ENCODE results near the gene CTAGE8. TPM values are rescaled to one million over a fixed set of nuclear protein-coding genes. Genes with fewer than 3 reads are reported as not detected.
"Not testable (repeated sequence)": the region's sequence is repeated elsewhere in the genome, so short reads cannot be mapped to it uniquely, and the experiment has no call there.

CTAGE8 gene, protein sequence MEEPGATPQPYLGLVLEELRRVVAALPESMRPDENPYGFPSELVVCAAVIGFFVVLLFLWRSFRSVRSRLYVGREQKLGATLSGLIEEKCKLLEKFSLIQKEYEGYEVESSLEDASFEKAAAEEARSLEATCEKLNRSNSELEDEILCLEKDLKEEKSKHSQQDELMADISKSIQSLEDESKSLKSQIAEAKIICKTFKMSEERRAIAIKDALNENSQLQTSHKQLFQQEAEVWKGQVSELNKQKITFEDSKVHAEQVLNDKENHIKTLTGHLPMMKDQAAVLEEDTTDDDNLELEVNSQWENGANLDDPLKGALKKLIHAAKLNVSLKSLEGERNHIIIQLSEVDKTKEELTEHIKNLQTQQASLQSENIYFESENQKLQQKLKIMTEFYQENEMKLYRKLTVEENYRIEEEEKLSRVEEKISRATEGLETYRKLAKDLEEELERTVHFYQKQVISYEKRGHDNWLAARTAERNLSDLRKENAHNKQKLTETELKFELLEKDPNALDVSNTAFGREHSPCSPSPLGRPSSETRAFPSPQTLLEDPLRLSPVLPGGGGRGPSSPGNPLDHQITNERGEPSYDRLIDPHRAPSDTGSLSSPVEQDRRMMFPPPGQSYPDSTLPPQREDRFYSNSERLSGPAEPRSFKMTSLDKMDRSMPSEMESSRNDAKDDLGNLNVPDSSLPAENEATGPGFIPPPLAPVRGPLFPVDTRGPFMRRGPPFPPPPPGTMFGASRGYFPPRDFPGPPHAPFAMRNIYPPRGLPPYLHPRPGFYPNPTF
- under 1 TPM; 0.14 to 0.53 (median 0.29) TPM for total RNA-seq

DNA sequence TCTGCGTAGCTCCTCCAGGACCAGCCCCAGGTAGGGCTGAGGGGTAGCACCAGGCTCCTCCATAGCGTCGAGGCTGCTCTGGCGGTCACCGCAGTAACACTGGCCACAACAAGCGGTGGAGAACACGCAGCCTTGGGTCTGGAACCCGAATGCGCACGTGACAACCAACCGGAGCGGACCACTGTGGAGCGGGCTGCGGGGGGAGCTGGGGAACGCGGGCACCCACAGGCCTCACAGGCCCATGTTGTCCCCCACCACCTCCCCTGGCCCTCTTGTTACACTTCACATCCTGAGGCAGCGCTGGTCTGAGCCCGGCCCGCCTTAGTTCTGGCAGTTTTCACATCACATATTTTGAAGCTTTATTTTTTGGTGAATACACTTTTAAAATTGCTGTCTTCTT lies at the start of gene CTAGE8:
TSS of gene CTAGE8 (minus strand) at position 101 of the 400 bp plus-strand sequence. CDS start at position 63, 38 bp downstream.
- not testable (repeated sequence) for DNase-seq; H3K9me3 Mint-ChIP-seq; ATAC-seq; H3K27me3 Mint-ChIP-seq (ENCODE audit: low read depth); H3K36me3 Mint-ChIP-seq (ENCODE audit: insufficient read depth); H3K4me1 Mint-ChIP-seq (ENCODE audit: low read depth); H3K4me3 Mint-ChIP-seq

DNA sequence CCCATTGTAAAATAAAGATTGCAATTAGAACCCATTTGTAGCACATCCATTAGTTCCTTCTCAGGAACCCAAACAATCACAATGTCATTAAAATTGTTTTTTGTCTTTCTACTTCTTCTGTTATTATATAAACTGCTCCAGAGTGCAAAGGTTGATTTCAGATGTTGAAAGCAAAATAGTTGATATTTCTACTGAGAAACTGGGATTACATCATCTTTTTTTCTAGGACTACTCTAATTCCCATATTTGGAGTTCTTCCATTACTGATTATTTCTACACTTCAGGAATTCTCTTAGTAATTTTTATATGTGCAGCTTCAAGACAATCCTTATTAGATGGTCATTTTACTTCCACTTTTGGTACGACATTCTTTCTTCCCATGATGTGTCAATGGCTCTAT lies 48.4 kb upstream of the CTAGE8 start:
- not testable (repeated sequence) for H3K27me3 Mint-ChIP-seq (ENCODE audit: low read depth)

DNA sequence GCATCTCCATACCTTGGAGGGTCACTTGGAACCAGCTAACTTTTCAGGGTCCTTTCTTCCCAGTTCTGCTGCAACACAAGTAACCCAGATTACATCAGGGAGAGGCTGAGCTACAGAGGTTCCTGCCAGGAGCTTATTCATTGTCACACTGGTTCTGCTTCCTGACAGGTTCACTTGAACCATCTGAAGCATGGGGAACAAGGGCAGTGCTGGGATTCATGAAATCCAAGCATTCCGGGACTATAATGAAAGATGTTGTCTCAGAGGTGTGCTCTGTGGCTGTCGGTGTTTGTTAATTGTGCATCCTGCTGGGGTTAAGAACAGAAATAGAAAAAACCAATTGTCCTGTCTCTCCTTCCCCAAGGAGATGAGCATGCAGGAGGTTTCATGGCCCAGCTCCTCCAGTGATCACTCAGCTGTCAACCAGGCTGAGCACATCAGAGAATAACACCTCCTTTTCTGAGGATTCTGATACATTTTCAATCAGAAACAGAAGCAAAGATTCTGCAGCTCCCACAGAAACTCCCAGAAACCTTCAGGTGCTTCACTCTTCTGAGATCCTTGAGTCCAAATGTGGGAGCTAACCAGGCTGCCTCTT lies 42.9 kb upstream of the CTAGE8 start, which contains the start of gene OR2A1:
TSS of gene OR2A1 (plus strand) at position 548 of the 598 bp plus-strand sequence. CDS start 5,706 bp downstream, outside the sequence.
- H3K9me3 Mint-ChIP-seq; H3K27me3 Mint-ChIP-seq (ENCODE audit: low read depth); ATAC-seq; H3K36me3 Mint-ChIP-seq (ENCODE audit: insufficient read depth); H3K4me1 Mint-ChIP-seq (ENCODE audit: low read depth); DNase-seq; H3K4me3 Mint-ChIP-seq: not testable (repeated sequence)

More for the DNA sequence above, 48.4 kb upstream of the CTAGE8 start:
- not testable (repeated sequence) for ATAC-seq; H3K4me3 Mint-ChIP-seq; DNase-seq; H3K4me1 Mint-ChIP-seq (ENCODE audit: low read depth); H3K9me3 Mint-ChIP-seq; H3K36me3 Mint-ChIP-seq (ENCODE audit: insufficient read depth)

DNA sequence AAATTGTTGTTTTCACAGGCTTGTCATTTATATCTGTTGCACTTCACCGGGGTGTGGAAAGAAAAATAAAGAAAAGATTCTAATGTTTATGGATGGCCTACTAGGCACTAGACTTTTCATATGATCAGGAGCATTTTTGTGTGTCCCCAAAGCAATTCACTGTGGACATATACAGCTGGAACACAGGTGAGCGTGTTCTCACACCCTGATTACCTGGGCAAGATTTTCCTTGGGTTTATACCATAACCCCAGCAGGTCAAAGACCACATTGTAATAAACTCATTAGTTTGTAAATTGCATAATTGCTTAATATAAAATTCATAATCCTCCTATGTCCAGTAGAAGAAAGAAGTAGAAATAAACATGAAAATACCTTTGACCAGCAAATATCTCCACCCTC lies 42.1 kb upstream of the CTAGE8 start:
- ATAC-seq; DNase-seq; H3K36me3 Mint-ChIP-seq (ENCODE audit: insufficient read depth); H3K4me1 Mint-ChIP-seq (ENCODE audit: low read depth); H3K9me3 Mint-ChIP-seq; H3K4me3 Mint-ChIP-seq; H3K27me3 Mint-ChIP-seq (ENCODE audit: low read depth): not testable (repeated sequence)

DNA sequence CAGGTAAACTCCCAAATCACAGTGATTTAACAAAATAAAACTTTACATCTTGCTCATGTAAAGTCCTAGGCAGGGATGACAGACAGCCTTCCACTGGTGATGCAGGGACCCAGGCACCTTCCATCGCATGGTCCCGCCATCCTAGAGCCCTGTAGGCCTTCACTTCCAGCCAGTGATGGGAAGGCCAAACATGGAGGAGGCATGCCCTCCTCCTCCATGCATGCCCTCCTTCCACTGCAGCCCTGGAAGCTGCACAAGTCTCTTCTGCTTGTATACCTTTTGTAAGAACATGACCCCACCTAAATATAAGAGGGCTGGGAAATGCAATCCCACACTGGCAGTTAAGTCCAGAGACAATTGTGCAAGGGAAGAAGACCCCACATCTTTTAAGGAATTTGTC lies 40.6 kb upstream of the CTAGE8 start:
- not testable (repeated sequence) for DNase-seq; ATAC-seq; H3K4me3 Mint-ChIP-seq; H3K4me1 Mint-ChIP-seq (ENCODE audit: low read depth); H3K36me3 Mint-ChIP-seq (ENCODE audit: insufficient read depth); H3K9me3 Mint-ChIP-seq; H3K27me3 Mint-ChIP-seq (ENCODE audit: low read depth)

DNA sequence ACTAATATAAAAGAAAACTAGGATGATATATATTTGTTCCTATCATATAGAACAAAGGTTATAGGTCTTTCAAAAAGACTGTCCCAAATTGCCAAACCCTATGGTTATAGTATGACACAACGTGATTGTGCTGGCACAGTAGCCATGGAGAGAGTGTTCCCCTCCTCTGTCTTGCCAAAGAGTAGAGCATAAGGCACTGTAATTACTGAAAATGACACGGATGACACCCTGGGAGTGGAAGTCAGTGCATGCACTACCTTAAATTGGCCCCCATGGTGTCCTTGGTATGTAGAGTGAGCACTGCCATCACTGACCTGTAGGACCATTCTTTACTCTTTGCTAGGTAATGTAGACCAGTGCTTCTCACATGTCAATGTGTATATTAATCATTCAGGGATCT lies 36.1 kb upstream of the CTAGE8 start:
- H3K36me3 Mint-ChIP-seq (ENCODE audit: insufficient read depth); H3K27me3 Mint-ChIP-seq (ENCODE audit: low read depth); H3K9me3 Mint-ChIP-seq; DNase-seq; H3K4me1 Mint-ChIP-seq (ENCODE audit: low read depth); ATAC-seq; H3K4me3 Mint-ChIP-seq: not testable (repeated sequence)

DNA sequence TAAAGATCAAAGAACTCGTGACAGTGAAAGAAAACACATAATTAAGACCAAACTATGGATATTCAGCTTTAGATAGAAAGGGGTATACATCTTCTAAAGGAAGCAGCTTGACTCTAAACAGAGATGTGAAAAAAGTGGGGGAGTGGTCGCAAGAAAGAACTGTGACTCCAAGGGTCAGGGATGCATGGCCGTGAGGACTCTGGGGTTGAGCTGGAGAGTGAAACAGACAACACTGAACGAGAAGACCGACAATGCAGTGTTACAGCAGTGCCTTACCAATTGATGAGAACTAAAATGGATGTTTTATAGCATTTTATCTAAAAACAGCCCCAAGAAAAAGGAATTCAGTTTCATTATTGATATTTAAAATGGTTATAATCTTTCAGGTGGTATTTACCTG lies 34.5 kb upstream of the CTAGE8 start:
- H3K36me3 Mint-ChIP-seq (ENCODE audit: insufficient read depth); H3K27me3 Mint-ChIP-seq (ENCODE audit: low read depth); DNase-seq; ATAC-seq; H3K9me3 Mint-ChIP-seq; H3K4me1 Mint-ChIP-seq (ENCODE audit: low read depth); H3K4me3 Mint-ChIP-seq: not testable (repeated sequence)

DNA sequence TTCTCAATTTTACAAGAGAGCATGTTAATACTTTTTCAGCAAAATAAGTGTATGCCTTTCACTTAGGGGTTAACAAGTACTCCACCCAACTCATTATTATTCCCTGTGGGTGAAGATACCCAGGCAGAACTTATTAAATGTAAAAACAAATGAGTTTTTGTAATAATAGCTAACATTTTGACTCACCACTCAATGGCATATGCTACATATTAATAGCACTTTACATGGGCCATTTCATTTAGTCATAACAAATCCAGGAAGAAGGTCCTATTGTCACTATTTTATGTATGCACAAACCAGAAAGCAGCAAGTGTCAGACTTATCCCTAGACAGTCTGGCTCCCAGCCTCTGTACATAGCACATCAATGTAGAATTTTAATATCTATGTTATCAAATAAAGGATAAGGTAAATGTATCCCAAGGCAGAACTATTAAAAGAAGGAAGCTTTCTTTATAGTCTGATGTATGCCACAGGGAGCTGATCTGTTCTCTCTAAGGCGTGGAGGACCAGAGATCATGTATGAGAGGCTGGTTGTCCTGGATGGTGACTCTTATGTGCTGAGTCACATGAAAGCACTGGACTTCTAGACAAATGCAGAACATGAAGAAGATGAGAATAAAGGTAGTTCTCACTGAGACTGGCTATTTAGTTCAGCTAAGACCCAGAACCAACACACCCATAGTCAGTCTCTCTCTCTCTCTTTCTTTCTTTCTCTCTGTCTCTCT lies 33.7 kb upstream of the CTAGE8 start:
- H3K9me3 Mint-ChIP-seq; H3K4me3 Mint-ChIP-seq; H3K4me1 Mint-ChIP-seq (ENCODE audit: low read depth); DNase-seq; H3K27me3 Mint-ChIP-seq (ENCODE audit: low read depth); ATAC-seq; H3K36me3 Mint-ChIP-seq (ENCODE audit: insufficient read depth): not testable (repeated sequence)

DNA sequence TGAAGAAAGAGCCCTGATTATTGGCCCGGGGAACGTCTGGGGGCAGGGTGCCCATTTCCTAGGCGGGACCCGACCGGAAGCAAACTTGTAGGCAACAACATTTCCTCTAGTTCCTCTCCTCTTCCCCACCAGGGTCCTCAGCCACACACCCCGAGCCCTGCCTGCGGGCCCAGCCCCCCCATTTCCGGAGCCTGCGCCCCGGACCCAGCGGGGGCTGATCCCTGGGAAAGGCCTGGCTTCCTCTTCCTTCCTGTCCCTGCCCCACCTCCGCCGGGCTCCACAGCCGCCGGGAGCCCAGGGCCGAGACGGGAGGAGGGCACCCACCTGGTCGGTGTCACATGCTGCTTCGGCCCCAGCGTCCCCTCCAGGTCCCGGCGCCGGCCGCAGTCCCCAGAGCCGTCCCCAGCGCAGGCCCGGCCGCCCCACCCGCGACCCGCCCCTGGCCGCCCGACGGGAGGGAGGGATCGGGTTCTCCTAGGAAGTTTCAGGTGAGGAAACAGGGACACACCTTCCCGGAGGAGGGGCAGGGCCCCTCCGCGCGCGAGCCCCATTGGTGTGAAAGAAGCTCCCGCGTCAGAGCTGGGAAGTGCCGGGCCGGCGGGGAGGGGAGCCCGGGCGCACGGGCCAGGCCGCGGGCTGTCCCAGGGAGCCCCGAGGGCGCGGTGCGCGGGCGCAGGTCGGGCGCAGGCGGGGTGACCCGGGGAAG lies 24.9 kb upstream of the CTAGE8 start:
- not testable (repeated sequence) for DNase-seq; H3K36me3 Mint-ChIP-seq (ENCODE audit: insufficient read depth); H3K27me3 Mint-ChIP-seq (ENCODE audit: low read depth); H3K4me1 Mint-ChIP-seq (ENCODE audit: low read depth); H3K9me3 Mint-ChIP-seq; H3K4me3 Mint-ChIP-seq
- ATAC-seq = peak; percentile 83 to 87

DNA sequence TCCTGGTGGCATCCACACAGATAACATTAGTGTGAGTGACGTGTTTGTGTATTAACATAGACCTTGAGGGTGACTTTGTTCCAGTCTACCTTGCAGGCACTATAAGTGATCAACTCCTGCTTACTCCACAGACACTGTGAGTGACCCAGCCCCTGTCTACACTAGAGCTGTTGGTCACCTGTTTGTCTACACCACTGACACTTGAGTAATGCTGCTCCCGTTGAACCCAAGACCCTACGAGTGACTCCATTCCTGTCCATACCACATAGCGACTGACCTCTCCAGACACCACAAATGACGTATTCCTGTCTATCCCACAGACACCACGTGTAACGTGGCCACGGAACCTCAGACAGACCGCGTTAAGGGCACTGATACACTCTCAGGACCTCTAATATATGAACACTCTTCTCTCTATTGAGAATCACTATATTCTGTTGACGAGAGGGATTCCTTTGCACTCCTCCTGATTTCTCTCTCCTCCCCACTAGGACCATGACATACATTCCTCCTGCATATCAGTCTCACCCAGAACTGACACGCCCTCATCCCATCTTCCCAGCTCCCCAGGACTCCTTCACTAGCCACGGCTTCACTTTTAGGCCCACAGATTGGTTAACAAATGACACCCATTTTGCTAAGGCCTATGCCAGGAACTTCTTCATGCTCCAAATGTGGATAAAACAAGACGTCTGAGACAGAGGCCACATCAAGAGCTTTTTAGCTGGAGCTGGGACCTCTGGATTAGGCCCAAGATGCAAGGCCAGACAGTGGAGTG lies 23.5 kb upstream of the CTAGE8 start:
- H3K9me3 Mint-ChIP-seq; H3K27me3 Mint-ChIP-seq (ENCODE audit: low read depth); H3K4me1 Mint-ChIP-seq (ENCODE audit: low read depth); DNase-seq; H3K36me3 Mint-ChIP-seq (ENCODE audit: insufficient read depth); H3K4me3 Mint-ChIP-seq; ATAC-seq: not testable (repeated sequence)

DNA sequence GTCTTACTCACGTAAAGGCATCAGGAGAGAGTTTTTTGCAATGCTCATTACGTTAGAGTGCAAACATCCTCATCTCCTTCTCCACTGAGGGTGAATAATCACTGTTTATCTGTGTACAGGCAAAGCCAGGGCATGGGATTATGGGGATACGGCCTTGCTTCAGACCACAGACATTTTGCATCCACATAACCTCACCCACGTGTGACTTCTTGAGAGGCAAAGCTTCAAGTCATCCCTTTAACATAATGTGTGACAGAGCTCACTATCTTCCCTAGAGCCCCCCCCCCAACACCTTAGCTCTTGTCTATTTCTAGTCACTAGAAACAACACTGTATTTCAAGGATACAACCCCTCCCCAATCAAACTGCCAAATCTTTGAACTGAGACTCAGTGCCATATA lies 22.5 kb upstream of the CTAGE8 start:
- not testable (repeated sequence) for H3K4me3 Mint-ChIP-seq; DNase-seq; H3K4me1 Mint-ChIP-seq (ENCODE audit: low read depth); ATAC-seq; H3K9me3 Mint-ChIP-seq; H3K36me3 Mint-ChIP-seq (ENCODE audit: insufficient read depth); H3K27me3 Mint-ChIP-seq (ENCODE audit: low read depth)

DNA sequence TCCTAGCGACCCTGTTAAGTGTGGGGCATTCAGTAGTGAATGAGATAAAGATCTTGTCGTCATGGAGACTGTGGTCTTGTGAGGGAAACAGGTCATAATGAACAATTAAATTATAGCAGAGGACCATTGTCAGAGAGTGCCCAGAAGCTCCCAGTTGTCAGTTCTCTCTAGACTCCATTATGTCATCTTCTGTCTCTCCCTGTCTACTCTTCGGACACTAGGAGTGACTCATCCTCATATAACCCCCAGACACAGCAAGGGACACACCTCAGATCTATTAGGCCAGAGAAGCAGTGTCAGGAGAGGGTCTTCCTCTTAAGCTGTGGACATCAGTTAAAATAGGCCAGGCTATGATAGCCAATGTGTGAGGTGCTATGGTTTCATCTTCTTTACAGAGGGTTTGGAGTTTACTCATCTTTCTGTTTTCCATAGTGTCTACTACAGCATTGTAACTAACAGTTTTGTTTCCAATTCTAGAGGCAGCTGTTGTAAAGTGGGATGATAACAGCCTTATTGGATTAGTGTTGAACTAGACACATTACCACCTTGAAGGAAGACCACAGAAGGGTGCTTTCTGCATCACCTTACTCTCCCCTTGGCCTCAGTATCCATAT lies 18.2 kb upstream of the CTAGE8 start:
- ATAC-seq, H3K9me3 Mint-ChIP-seq: not testable (repeated sequence)

DNA sequence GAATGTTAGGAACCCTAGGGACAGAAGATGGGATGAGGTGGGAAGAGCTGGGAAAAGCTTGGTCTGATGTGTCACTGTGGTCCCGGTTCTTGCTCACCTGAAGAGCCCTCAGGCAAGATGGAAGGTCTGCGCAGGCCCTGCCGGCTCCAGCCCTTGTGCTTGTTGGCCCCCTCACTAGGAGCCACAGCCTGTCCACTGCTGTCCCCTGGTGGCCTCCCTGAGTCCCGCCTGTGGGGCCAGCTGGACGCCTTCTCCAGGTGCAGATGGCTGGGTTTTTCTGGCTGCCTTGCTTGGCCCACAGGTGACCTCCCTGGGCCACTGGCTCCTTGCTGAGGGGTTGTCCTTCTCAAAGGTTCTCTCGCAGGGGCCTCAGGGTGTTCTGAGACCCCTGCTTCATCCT lies 14.6 kb upstream of the CTAGE8 start:
- H3K4me1 Mint-ChIP-seq (ENCODE audit: low read depth); DNase-seq; ATAC-seq; H3K27me3 Mint-ChIP-seq (ENCODE audit: low read depth); H3K36me3 Mint-ChIP-seq (ENCODE audit: insufficient read depth); H3K4me3 Mint-ChIP-seq; H3K9me3 Mint-ChIP-seq: not testable (repeated sequence)

More for the DNA sequence above, 18.2 kb upstream of the CTAGE8 start:
- not testable (repeated sequence) for H3K4me1 Mint-ChIP-seq (ENCODE audit: low read depth); DNase-seq; H3K4me3 Mint-ChIP-seq; H3K27me3 Mint-ChIP-seq (ENCODE audit: low read depth); H3K36me3 Mint-ChIP-seq (ENCODE audit: insufficient read depth)
